Measurements from ENCODE around the gene PSMB5.

The PSMB5 gene

GRCh38 chr14:23045419-23046357, 11.0 kb upstream of the PSMB5 start:
- ChIA-PET CTCF (interaction anchor here (0.6 to 2.0 kb wide), 6 partner anchors 9 to 31 kb away, joined by 3 to 6 read pairs (median 4); partner anchors contain the start of gene CDH24), POLR2A (no interaction called here)
- no peak overlapping the region for H3K4me3 ChIP-seq (ENCODE audit: low read depth, low read length)
- H3K4me1 ChIP-seq (ENCODE audit: control insufficient read depth, insufficient read depth, low read length): no peaks in the 10 kb centered on the region
- no peak overlapping the region for H3K27ac ChIP-seq (ENCODE audit: extremely low read depth, low read depth, low read length)
- peaks cover 0 to 20% of the 10 kb centered on the region in 2 experiments; a peak in 1 of 3 replicates for H3K36me3 ChIP-seq (ENCODE audit: control insufficient read depth in 2 of 2, insufficient read depth in 1 of 2, low read length in 2 of 2)
- TF ChIP-seq ZBTB20 (tag by site-specific recombination; IDR thresholded peaks at IDR 0.05): peak; percentile 83
- no peak for TF ChIP-seq SCRT1 (tag by site-specific recombination; IDR thresholded peaks at IDR 0.05; ENCODE audit: borderline replicate concordance)
- TF ChIP-seq ZNF398 (tag by site-specific recombination; IDR thresholded peaks at IDR 0.05): peak; percentile 50
- no peaks in the 10 kb centered on the region for H3K9me3 ChIP-seq (ENCODE audit: control insufficient read depth, insufficient read depth, low read depth, low read length)

DNA sequence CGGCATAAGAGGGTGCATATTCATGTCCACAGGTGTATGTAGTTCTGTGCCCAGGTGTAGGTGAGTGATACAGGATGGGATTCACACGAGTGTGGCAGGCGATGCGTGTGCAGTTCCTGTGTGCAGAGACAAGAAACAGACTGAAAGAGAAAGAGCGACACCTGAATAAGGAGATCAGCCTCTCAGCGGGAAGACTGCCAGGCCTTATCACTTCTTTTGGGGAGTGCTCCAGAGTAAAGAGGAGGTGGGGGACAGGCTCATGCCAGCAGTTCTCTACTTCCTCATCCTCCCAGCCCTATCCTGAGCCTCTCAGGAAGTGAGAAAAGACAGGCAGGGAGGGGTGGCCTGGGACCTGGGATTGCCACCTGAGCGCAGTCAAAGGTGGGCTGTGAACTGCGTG, 10.1 kb upstream of the PSMB5 start:
- POLR2A ChIA-PET: no interaction called here
- CTCF ChIA-PET: interaction anchor here (0.7 to 3.8 kb wide), 3 partner anchors 12 to 59 kb away, joined by 3 to 12 read pairs (median 6); partner anchors contain the start of gene CDH24
- no peak for TF ChIP-seq ZNF169 (tag by site-specific recombination; IDR thresholded peaks at IDR 0.05)
- TF ChIP-seq ZSCAN4 (tag by site-specific recombination; IDR thresholded peaks at IDR 0.05): no peak

GRCh38 chr14:23043754-23044153, 9.1 kb upstream of the PSMB5 start:
- CTCF ChIA-PET: interaction anchor here (0.7 to 3.8 kb wide), 3 partner anchors 25 to 58 kb away, joined by 3 to 12 read pairs (median 4); no protein-coding TSS in a partner anchor
- POLR2A ChIA-PET: interaction anchor here (0.9 kb wide), 1 partner anchor 12 kb away, joined by 3 read pairs; no protein-coding TSS in a partner anchor

More for the DNA sequence above, 10.1 kb upstream of the PSMB5 start:
- Histone ChIP-seq H3K36me3 (ENCODE audit: control insufficient read depth in 2 of 2, insufficient read depth in 1 of 2, low read length in 2 of 2) (peaks cover 0 to 12% of the 10 kb centered on the region in 2 experiments; a peak in 1 of 3 replicates), H3K4me3 (ENCODE audit: low read depth, low read length) (no peak overlapping the region), H3K4me1 (ENCODE audit: control insufficient read depth, insufficient read depth, low read length) (no peaks in the 10 kb centered on the region), H3K27ac (ENCODE audit: extremely low read depth, low read depth, low read length) (no peak overlapping the region), H3K9me3 (ENCODE audit: control insufficient read depth, insufficient read depth, low read depth, low read length) (no peaks in the 10 kb centered on the region)

More at GRCh38 chr14:23043754-23044153, 9.1 kb upstream of the PSMB5 start:
- H3K27ac ChIP-seq (ENCODE audit: extremely low read depth, low read depth, low read length): no peak overlapping the region
- H3K9me3 ChIP-seq (ENCODE audit: control insufficient read depth, insufficient read depth, low read depth, low read length): no peaks in the 10 kb centered on the region
- peaks cover 0 to 5% of the 10 kb centered on the region in 2 experiments; a peak in 1 of 3 replicates for H3K36me3 ChIP-seq (ENCODE audit: control insufficient read depth in 2 of 2, insufficient read depth in 1 of 2, low read length in 2 of 2)
- H3K4me1 ChIP-seq (ENCODE audit: control insufficient read depth, insufficient read depth, low read length): no peaks in the 10 kb centered on the region
- no peak overlapping the region for H3K4me3 ChIP-seq (ENCODE audit: low read depth, low read length)
- TF ChIP-seq ZEB2 (tag by site-specific recombination; IDR thresholded peaks at IDR 0.05) (no peak), SP7 (tag by site-specific recombination; IDR thresholded peaks at IDR 0.05) (no peak), GLIS2 (tag by site-specific recombination; IDR thresholded peaks at IDR 0.05) (no peak), ZNF501 (tag by site-specific recombination; IDR thresholded peaks at IDR 0.05) (no peak), EGR2 (tag by site-specific recombination; IDR thresholded peaks at IDR 0.05; ENCODE audit: low read depth) (no peak), ZNF544 (tag by site-specific recombination; IDR thresholded peaks at IDR 0.05) (no peak), ZNF707 (tag by site-specific recombination; IDR thresholded peaks at IDR 0.05) (no peak), ZNF571 (tag by site-specific recombination; IDR thresholded peaks at IDR 0.05) (no peak), SETDB1 (IDR thresholded peaks at IDR 0.05; ENCODE audit: insufficient read length, low read length) (no peak), ZNF114 (tag by site-specific recombination; IDR thresholded peaks at IDR 0.05) (no peak), ZXDB (tag by site-specific recombination; IDR thresholded peaks at IDR 0.05) (no peak), ZNF585B (tag by site-specific recombination; IDR thresholded peaks at IDR 0.05) (no peak), ZNF211 (tag by site-specific recombination; IDR thresholded peaks at IDR 0.05; ENCODE audit: low read depth) (no peak), TRIM28 (IDR thresholded peaks at IDR 0.05; ENCODE audit: borderline replicate concordance, low read length) (no peak), ZNF341 (tag by site-specific recombination; IDR thresholded peaks at IDR 0.05; ENCODE audit: low read depth) (no peak), ZNF423 (tag by site-specific recombination; IDR thresholded peaks at IDR 0.05) (no peak), ZNF521 (tag by site-specific recombination; IDR thresholded peaks at IDR 0.05) (no peak), ZNF792 (tag by site-specific recombination; IDR thresholded peaks at IDR 0.05) (no peak)
- TF ChIP-seq, protein P1, sequence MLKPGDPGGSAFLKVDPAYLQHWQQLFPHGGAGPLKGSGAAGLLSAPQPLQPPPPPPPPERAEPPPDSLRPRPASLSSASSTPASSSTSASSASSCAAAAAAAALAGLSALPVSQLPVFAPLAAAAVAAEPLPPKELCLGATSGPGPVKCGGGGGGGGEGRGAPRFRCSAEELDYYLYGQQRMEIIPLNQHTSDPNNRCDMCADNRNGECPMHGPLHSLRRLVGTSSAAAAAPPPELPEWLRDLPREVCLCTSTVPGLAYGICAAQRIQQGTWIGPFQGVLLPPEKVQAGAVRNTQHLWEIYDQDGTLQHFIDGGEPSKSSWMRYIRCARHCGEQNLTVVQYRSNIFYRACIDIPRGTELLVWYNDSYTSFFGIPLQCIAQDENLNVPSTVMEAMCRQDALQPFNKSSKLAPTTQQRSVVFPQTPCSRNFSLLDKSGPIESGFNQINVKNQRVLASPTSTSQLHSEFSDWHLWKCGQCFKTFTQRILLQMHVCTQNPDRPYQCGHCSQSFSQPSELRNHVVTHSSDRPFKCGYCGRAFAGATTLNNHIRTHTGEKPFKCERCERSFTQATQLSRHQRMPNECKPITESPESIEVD (tag by site-specific recombination; IDR thresholded peaks at IDR 0.05): no peak

Data from HEK293 (cell line).